NCI-H146 treated with DMSO at 0.1 percent for 48 hours (cell line): Measurements from ENCODE around the gene PLAGL2.

Experiments
- DNase-seq: peaks from one replicate; lab custom pipeline; 2025; ENCODE audit not compliant: unreplicated experiment; lab: John Stamatoyannopoulos, UW

PLAGL2 gene

DNA sequence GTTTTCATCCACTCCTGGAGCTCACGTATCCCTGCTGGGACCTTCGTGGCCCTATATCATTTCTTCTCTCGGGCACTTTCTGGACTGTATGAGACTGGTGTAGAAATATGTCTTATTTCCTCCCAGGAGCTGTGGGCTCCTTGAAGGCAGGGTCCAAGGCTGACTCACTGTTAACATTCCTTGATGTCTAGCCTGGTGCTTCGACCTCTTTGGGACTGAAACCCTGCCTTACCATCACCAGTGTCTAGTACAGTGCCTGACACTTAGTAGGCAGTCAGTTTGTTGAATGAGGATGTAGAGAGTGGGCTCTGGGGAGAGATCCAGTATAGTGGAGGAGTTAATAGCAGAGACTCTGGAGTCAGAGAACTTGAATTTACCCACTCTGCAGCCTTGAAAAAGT lies 23.7 kb upstream of the PLAGL2 start:
- DNase-seq, result no peak

- no peak for DNase-seq
Observed at GRCh38 chr20:32230707-32231106, 23.2 kb upstream of the PLAGL2 start.

GRCh38 chr20:32229251-32229747 lies 21.8 kb upstream of the PLAGL2 start:
- no peak for DNase-seq

DNA sequence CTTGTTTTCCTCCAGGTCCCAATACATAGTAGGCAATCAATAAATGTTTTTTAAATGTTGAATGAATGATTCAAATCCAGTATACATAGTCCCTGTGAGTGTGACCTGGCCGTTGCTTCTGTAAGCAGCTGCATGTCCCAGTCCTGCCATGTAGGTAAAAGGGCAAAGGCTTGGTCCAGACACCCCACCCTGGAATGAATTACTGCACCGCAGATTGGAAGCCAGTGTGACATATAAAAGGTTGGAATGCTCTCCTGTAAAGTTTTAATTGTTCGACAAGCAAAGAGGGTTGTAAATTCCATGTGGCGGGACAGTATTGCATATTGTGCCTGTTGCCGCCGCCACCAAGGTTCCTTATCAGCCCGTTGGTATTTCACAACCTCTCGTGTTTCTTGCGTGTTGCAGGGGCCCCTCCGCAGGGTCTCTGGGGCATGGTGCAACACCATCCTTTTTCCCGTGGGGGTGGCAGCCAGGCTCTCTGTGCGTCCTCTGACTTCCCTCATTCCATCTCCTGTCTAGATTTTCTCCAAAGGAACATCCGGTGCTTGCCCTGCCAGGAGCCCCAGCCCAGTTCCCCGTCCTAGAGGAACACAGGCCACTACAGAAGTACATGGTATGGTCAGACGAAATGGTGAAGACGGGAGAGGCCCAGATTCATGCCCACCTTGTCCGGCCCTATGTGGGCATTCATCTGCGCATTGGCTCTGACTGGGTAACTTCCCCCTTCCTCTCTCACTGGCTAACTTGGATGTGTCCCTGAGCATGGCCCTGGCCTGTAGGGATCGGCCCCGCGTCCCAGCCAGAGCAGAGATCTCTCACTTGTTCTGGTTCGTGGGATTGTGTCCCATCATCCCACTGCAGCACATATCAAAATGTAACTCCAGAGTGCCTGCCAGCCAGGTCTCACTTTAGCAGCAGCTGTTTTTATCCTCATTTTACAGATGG lies 20.5 kb upstream of the PLAGL2 start:
- DNase-seq, result no peak

DNA sequence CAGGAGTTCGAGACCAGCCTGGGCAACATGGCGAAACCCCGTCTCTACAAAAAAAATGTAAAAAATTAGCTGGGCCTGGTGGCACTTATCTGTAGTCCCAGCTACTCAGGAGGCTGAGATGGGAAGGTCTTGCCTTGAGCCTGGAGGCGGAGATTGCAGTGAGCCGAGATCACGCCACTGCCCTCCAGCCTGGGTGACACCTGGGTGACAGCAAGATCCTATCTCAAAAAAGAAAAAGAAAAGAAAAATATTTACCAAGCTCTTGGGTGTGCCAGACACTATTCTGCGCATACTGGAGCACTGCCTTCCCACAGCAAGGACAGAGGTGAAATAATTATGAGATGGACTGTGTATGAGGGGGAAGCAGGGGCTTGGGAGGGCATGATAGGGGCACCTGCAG lies 19.8 kb upstream of the PLAGL2 start:
- no peak for DNase-seq

DNA sequence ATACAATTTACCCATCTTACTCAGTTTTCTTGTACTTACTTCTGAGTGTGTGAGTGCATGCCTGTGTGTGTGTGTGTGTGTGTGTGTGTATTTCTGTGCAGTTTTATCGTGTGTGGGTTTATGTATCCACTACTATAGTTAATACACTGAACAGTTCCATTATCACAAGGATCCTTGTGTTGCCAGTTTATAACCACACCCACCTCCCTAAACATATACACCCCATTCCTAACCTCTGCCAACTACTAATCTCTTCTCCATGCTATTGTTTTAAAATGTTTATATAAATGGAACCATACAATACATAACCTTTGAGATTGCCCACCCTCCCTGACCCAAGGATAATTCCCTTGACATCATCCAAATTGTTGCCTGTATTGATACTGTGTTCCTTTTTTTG lies 18.8 kb upstream of the PLAGL2 start:
- DNase-seq, result no peak

GRCh38 chr20:32224463-32224862 lies 16.9 kb upstream of the PLAGL2 start:
- DNase-seq, result no peak

DNA sequence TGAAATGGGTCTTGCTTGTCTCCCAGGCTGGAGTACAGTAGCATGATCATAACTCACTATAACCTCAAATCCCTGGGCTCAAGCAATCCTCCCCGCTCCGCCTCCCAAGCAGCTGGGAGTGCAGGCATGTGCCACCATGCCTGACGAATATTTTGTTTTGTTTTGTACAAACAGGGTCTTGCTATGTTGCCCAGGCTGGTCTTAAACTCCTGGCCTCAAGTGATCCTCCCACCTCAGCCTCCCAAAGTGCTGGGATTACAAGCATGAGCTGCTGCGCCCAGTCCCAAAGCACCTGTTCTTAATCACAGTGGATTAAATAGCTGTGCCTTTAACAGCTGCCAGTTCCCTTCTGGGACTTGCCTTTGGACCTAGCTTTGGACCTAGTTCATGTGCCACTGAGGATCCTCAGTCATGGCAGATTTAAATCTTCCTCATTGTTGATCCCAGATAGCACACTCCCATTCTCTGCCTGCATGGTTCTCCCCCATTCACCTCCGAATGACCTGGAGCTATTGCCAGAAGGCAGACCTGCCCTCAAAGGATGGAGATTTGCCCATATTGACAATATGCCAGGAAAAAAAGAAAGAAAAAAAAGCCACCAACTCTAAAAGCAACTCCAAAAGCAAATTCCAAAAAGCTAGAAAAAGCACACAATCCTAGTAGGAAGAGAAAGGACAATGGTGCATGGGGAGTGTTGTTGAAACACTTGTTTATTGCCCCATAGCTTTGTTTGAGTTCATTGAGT lies 10.8 kb upstream of the PLAGL2 start:
- DNase-seq, result no peak

DNA sequence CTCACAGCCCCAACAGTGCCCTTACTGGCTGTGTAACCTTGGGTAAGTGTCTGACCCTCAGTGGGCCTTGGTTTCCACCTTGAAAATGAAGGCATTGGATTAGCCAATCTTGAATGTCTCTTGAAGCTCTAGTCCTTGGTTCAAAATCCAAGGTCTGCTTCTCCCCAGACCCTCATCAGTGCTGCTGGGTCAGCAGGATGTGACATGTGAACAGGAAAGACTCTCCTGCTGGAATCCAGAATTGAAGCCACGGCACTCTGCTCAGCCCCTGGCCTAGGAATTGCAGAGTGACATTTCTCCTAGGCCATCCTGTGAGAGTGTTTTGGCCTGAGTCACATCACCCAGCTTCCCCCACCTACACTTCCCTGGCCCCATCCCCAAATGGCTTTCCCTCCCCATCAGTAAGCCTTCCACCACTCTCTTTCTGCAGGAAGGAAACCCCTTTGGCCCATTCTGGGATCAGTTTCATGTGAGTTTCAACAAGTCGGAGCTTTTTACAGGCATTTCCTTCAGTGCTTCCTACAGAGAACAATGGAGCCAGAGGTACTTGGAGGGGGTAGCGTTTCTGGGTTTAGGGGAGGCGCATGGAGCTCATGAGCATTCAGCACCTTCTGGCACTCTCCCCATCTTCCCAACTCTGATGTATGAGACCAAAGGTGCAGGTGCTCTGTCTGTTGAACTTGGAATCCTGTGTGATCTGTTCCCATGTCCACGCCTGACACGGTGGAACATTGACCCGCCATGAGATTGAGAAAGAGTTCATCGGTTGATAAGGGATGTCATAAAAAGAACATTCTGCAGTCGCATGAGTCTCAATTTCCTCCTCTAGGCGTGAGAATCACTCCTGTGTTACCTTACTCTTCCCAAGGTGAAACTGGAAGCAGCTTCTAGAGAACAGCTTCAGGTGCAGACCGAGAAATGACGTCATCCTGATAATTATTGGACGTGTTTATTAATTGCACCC lies 8.9 kb upstream of the PLAGL2 start:
- DNase-seq, result no peak

DNA sequence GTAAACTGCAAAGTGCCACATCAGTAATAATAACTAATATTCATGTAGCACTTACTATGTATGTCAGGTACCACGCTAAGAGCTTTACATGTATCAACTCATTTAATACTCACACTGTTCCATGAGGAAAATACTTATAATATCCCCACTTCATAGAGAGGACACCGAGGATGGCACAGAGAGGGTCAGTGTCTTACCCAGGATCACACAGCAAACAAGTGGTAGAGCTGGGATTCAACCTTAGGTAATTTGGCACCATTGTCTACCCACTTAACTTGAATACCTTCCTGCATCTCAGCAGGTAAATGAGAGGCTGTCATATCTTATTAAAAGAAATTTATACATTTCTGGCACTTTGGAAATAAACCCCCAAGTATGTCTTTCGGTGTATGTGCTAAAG lies 8.2 kb upstream of the PLAGL2 start:
- no peak for DNase-seq

GRCh38 chr20:32215147-32215546 lies 7.6 kb upstream of the PLAGL2 start:
- DNase-seq, result no peak

DNA sequence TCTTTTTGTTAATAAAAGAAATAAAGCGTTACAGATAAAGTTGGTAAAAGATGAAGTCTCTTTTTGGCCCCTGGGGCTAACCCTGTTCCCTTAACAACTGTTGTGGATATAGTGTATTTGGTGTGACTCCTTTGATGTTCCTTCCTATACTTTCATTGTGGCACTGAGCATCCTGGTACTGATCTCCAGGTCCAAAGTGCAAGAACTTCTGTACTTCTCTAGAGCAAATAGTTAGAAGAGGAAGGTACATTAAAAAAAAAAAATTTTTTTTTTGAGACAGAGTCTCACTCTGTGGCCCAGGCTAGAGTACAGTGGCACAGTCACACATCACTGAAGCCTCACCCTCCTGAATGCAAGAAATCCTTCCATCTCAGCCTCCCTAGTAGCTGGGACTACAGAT lies 6.3 kb upstream of the PLAGL2 start:
- no peak for DNase-seq

GRCh38 chr20:32209850-32210605 lies 2.5 kb upstream of the PLAGL2 start:
- DNase-seq, result no peak

- no peak for DNase-seq
Observed at GRCh38 chr20:32208499-32209154, 1.1 kb upstream of the PLAGL2 start.

GRCh38 chr20:32206760-32207625 lies 550 bp downstream of the PLAGL2 start:
- peak; percentile 28 for DNase-seq

- no peak for DNase-seq
Observed at GRCh38 chr20:32205843-32206759, 1.4 kb downstream of the PLAGL2 start.

DNA sequence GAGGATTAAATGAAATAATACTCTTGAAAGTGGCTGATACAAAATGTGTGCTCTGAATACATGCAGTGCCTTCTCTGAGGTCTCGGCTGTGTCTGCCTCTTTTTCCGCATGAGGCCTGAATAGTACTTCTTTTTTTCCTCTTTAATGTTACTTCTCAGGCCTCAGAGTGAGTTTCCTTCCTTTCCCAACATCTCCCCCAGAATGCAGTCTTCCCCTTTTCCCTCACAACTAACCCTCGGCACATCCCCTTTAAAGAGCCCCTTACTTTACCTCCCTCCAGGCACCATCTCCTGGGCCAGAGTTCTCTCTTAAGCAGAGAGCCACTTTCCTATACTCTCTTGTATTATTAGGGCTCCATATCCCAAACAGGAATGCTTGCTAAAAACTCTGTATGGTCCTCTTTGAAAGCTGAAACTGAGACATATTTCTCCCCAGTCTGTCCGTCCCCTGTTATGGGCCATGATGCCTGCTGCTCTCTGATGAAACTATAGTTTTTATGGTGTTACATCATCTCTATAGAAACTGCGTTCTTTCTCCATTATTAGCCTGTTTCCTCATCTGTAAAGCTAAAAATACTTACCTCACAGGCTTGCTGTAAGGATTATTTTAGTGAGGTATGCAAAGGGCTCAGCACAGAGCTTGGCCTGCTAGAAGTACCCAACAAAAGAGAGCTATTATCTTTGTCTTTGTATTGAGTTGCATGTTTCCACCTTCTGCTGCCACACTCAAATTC lies 2.3 kb downstream of the PLAGL2 start:
- no peak for DNase-seq
